Upper lobe of left lung (tissue), 6 donors: ENCODE measurements around the gene NLGN2. TPM values are rescaled to one million over a fixed set of nuclear protein-coding genes. Genes with fewer than 3 reads are reported as not detected.

Source experiments
- ATAC-seq, 2 donors: fragments of 200-7000 bp; cut with Tn5 transposase; one replicate each; pipeline ENCODE4 v1.9.1; 2022; ENCODE audit warnings: mild to moderate bottlenecking in 2 of 2, moderate library complexity in 2 of 2; ENCODE audit not compliant: low FRiP score in 2 of 2
- DNase-seq, 2 donors: peaks; one replicate each; pipeline ENCODE4 v3.0.0-alpha.2; 2019 to 2020
- H3K27ac ChIP-seq, 4 donors: fragments of 200-600 bp; sonication (generic); one replicate each; pipeline ENCODE4 v1.5.1; 2016 to 2019
- H3K27me3 ChIP-seq, 4 donors: fragments of 200-600 bp; sonication (generic); one replicate each; pipeline ENCODE4 v1.5.1; 2017 to 2019
- H3K36me3 ChIP-seq, 4 donors: fragments of 200-600 bp; sonication (generic); one replicate each; pipeline ENCODE4 v1.5.1; 2016 to 2019
- H3K4me1 ChIP-seq, 4 donors: fragments of 200-600 bp; sonication (generic); one replicate each; pipeline ENCODE4 v1.5.1; 2018 to 2019
- H3K4me3 ChIP-seq, 4 donors: fragments of 200-600 bp; sonication (generic); one replicate each; pipeline ENCODE4 v1.5.1; 2017 to 2019; ENCODE audit warnings: mild to moderate bottlenecking in 2 of 4, moderate library complexity in 1 of 4
- H3K9me3 ChIP-seq, 4 donors: fragments of 200-600 bp; sonication (generic); one replicate each; pipeline ENCODE4 v1.5.1; 2018 to 2019
- CTCF ChIP-seq, 6 experiments: fragments of 450-650 bp in 4 of 6; fragments of 200-600 bp in 2 of 6; sonication (generic) in 2 of 6; IDR thresholded peaks; one replicate each; pipeline ENCODE4 v1.5.1; 2016 to 2019; ENCODE audit warnings: antibody characterized with exemption in 6 of 6
- EP300 ChIP-seq, 4 donors: sonication (generic); formaldehyde crosslinking; IDR thresholded peaks; one replicate each; pipeline ENCODE4 v1.5.1; 2017; ENCODE audit warnings: antibody characterized with exemption in 4 of 4, control low read depth in 2 of 4
- POLR2A ChIP-seq, 4 donors: fragments of 450-650 bp; IDR thresholded peaks; one replicate each; pipeline ENCODE4 v1.5.1; 2016 to 2017; ENCODE audit warnings: antibody characterized with exemption in 4 of 4, mild to moderate bottlenecking in 2 of 4
- POLR2AphosphoS5 ChIP-seq, 2 donors: sonication (generic); formaldehyde crosslinking; IDR thresholded peaks; one replicate each; pipeline ENCODE4 v1.5.1; 2017; ENCODE audit warnings: antibody characterized with exemption in 2 of 2
- WGBS, 2 donors: methylation state at CpG; one replicate each; pipeline ENCODE4 v1.1.5; 2017 to 2018; 5-methylcytosine and 5-hydroxymethylcytosine counted together
- total RNA-seq, 6 donors: library from RNA; depleted of rRNA in 4 of 6; stranded (reverse); fragments of >200 nt in 4 of 6; gene quantifications; one replicate each; pipeline versions ENCODE4 v1.1.0 to v1.2.1, GENCODE V29; 2016 to 2021
- donor health status: DM: no; HTN: no; CAD: no; lungs with moderate emphysema.
- donor health status: DM: no; HTN: yes; CAD: no; lungs with severe emphysema.

Gene NLGN2
- total RNA-seq, 6 donors from 2014 or later = 3.8 to 16.8 (median 8.9) TPM

- peak in 1 of 2 donors; percentile 81 for ATAC-seq
Measured at GRCh38 chr17:7383742-7384488, 23.7 kb upstream of the NLGN2 start.

DNA sequence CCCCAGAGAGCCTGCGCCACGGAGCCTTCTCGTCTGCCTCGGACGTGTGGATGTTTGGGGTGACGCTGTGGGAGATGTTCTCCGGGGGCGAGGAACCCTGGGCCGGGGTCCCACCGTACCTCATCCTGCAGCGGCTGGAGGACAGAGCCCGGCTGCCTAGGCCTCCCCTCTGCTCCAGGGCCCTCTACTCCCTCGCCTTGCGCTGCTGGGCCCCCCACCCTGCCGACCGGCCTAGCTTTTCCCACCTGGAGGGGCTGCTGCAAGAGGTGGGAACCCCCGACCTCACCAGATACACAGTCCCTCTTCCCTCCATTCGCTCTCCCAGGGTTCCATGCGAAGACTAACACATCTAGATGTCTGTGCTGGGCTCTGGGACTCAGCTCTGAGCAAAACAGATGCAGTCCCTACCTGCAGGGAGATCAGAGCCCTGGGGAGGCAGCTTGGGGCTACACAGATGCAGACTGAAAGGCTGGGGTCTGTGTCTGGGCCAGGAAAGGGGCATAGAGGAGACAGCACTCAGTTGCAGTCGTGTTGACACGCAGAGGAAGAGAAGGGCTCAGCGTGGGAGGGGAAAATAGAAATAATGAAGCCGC lies 23.1 kb upstream of the NLGN2 start:
- no peaks in the 10 kb centered on the region for H3K9me3 ChIP-seq
- H3K4me1 ChIP-seq = peaks cover 23 to 33% (median 28%) of the 10 kb centered on the region in 4 donors
- ATAC-seq = no peak
- no peak for TF ChIP-seq POLR2AphosphoS5 (IDR thresholded peaks at IDR 0.05)
- TF ChIP-seq POLR2A (IDR thresholded peaks at IDR 0.05) = no peak
- no peak for TF ChIP-seq CTCF (IDR thresholded peaks at IDR 0.05)
- no peak for TF ChIP-seq EP300 (IDR thresholded peaks at IDR 0.05)
- WGBS, 2 donors = 65 to 68% methylated on average over 20 to 23 of the region's 23 CpGs
- peak overlapping the region in 3 of 4 donors; percentile 35 to 50 (median 46) for H3K4me3 ChIP-seq
- H3K36me3 ChIP-seq = peaks cover 0 to 36% (median 18%) of the 10 kb centered on the region in 4 donors
- H3K27me3 ChIP-seq = peaks cover 0 to 2% (median 0%) of the 10 kb centered on the region in 4 donors
- H3K27ac ChIP-seq = peak overlapping the region in 3 of 4 donors; percentile 25 to 63 (median 34)
- DNase-seq = peak in 1 of 2 donors; percentile 73

More at GRCh38 chr17:7383742-7384488, 23.7 kb upstream of the NLGN2 start:
- peak overlapping the region in 3 of 4 donors; percentile 25 to 63 (median 34) for H3K27ac ChIP-seq
- peak overlapping the region; percentile 25 to 50 (median 40) for H3K4me3 ChIP-seq
- DNase-seq = peak in 1 of 2 donors; percentile 92
- no peaks in the 10 kb centered on the region for H3K9me3 ChIP-seq
- H3K36me3 ChIP-seq = peaks cover 0 to 30% (median 12%) of the 10 kb centered on the region in 4 donors
- peaks cover 23 to 33% (median 28%) of the 10 kb centered on the region in 4 donors for H3K4me1 ChIP-seq
- no peak for TF ChIP-seq CTCF (IDR thresholded peaks at IDR 0.05)
- WGBS, 2 donors = 29 to 37% methylated on average over 37 of the region's 65 CpGs
- peaks cover 0 to 2% (median 0%) of the 10 kb centered on the region in 4 donors for H3K27me3 ChIP-seq

DNA sequence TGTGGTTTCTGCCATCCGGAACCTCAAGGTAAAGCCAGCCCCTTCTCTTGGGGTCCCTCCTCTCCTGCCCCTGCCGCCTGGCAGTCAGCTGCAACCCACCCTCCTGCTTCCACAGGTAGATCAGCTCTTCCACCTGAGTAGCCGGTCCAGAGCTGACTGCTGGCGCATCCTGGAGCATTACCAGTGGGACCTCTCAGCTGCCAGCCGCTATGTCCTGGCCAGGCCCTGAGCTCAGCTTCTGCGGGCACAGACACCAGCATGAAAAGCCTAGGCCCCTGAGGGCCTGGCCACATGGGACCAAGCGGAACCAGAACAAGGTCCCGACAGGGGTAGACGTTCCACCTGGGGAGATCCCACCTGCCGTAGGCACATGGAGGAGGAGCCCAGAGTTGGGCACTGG lies 18.8 kb upstream of the NLGN2 start:
- no peaks in the 10 kb centered on the region for H3K27me3 ChIP-seq
- no peak overlapping the region for H3K4me3 ChIP-seq
- peaks cover 0 to 50% (median 28%) of the 10 kb centered on the region in 4 donors for H3K36me3 ChIP-seq
- H3K4me1 ChIP-seq = peaks cover 11 to 30% (median 18%) of the 10 kb centered on the region in 4 donors
- ATAC-seq (no peak), DNase-seq (peak in 1 of 2 donors; percentile 32)
- no peaks in the 10 kb centered on the region for H3K9me3 ChIP-seq
- 79 to 91% methylated on average over 2 to 9 of the region's 10 CpGs for WGBS, 2 donors
- TF ChIP-seq POLR2AphosphoS5 (IDR thresholded peaks at IDR 0.05) (no peak), POLR2A (IDR thresholded peaks at IDR 0.05) (no peak), EP300 (IDR thresholded peaks at IDR 0.05) (no peak), CTCF (IDR thresholded peaks at IDR 0.05) (no peak)
- H3K27ac ChIP-seq = no peak overlapping the region

- WGBS, 2 donors = 95 to 98% methylated on average over 14 to 19 of the region's 19 CpGs
- no peak for ATAC-seq
Measured at GRCh38 chr17:7389924-7390910, 17.4 kb upstream of the NLGN2 start.

More at GRCh38 chr17:7389924-7390910, 17.4 kb upstream of the NLGN2 start:
- H3K27me3 ChIP-seq = no peaks in the 10 kb centered on the region
- peaks cover 0 to 43% (median 28%) of the 10 kb centered on the region in 4 donors for H3K36me3 ChIP-seq
- peaks cover 12 to 29% (median 21%) of the 10 kb centered on the region in 4 donors for H3K4me1 ChIP-seq
- DNase-seq = no peak
- TF ChIP-seq EP300 (IDR thresholded peaks at IDR 0.05) (no peak), CTCF (IDR thresholded peaks at IDR 0.05) (no peak), POLR2AphosphoS5 (IDR thresholded peaks at IDR 0.05) (no peak), POLR2A (IDR thresholded peaks at IDR 0.05) (no peak)
- H3K4me3 ChIP-seq = no peak overlapping the region
- H3K27ac ChIP-seq = peak overlapping the region in 1 of 4 donors; percentile 50
- H3K9me3 ChIP-seq = no peaks in the 10 kb centered on the region
